GM12801 (cell line): ENCODE data around the gene ARTN.

Experiments used
- TF ChIP-seq, protein P1 (sequence below): IDR thresholded peaks from one replicate; pipeline ENCODE4 v1.5.1; 2011; ENCODE audit warnings: control low read depth; ENCODE audit not compliant: insufficient read length; ENCODE audit errors: extremely low read depth

The ARTN gene

DNA sequence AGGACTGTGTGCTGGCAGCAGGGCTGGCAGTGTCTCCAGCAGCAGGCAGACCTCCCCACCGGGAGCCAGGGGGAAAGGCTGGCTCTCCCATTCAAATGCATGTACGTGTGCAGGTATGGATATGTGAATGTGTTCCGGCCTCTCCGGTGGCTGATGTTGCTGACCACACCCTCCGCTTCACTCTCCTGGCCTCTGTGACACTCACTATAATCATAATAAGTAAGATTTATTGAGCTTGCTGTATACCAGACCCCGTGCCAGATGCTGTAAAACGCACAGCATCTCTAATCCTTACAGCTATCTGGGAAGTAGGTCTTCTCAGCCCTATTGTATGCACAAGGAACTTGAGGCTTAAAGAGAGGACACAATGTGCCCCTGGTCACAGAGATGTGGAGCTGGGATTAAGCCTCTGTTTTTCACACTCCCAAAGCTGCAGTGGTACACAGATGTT lies 20.5 kb upstream of the ARTN start:
- TF ChIP-seq, protein P1, sequence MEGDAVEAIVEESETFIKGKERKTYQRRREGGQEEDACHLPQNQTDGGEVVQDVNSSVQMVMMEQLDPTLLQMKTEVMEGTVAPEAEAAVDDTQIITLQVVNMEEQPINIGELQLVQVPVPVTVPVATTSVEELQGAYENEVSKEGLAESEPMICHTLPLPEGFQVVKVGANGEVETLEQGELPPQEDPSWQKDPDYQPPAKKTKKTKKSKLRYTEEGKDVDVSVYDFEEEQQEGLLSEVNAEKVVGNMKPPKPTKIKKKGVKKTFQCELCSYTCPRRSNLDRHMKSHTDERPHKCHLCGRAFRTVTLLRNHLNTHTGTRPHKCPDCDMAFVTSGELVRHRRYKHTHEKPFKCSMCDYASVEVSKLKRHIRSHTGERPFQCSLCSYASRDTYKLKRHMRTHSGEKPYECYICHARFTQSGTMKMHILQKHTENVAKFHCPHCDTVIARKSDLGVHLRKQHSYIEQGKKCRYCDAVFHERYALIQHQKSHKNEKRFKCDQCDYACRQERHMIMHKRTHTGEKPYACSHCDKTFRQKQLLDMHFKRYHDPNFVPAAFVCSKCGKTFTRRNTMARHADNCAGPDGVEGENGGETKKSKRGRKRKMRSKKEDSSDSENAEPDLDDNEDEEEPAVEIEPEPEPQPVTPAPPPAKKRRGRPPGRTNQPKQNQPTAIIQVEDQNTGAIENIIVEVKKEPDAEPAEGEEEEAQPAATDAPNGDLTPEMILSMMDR = no peak

DNA sequence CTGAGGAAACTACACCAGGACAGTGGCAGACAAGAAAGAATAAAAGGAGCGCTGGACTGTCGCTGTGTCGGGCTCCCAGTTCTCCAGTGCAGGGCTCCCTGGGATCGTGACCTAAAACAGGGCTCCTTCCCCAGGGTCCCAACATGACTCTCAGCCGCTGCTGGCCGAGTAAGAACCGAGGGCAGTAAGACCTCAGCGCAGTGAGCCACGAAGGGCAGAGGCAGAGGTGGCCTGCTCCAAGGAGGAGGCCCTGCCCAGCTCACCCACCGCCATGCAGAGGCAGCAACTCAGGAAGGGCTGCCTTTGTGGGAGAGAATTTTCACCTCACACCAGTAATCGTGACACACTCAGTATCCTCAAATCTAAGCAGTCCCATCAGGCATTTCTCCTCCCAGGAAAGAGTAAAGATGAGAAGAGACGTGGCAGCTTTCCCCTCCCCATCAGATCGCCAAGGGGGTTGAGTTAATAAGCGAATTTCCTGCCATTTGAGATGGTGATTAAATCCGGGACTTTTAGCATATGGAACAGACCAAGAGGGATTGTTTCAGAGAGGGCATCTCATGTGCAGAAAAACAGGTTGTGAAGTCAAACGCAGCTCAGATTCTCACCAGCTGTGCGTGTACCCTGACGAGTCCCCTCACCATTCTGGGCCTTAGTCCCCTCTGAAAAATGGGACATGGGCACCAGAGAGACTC lies 19.8 kb upstream of the ARTN start:
- TF ChIP-seq, protein P1 = no peak

DNA sequence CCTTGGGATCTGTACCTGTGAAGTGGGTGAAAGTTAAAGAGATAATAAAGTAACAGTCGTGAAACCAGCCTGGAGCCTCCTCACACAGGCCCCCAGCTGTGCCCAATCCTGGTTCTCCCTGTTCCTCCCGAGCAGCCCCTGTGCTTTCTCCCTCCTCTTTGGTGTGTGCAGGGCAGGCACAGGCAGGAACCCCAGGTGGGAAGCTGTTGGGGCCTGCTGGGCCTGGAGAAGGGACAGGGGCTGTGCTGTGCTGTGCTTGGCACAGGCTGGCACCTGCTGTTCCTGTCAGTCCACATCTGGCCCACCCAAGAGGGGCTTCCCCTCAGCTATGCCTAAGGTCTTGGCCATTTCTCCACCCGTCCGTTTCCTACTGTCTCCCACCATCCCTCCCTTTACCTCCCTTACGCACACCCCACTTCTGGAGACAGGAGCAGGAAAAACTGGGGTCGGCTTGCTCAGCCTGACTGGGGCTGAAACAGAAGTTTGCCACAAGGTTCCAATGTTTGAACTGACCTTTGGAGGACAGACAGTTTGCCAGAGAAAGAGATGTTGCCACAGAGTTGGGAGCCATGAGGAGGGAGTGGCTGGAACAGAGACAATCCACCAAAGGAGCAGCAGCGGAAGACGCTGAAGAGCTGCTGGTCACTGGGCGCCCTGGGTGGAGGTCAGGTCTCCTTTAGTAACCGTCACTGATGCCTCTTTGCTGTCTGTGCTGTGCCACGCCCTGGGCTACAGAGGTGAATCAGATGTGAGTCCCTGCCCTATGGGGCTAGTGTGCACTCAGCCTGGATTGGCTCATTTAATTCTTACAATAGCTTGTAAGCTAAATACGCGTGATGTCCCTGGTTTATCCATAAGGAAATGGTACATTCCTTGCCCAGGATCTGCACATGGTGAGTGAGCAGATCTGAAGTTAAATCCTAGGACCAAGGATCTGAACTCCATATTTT lies 18.8 kb upstream of the ARTN start:
- TF ChIP-seq, protein P1 = no peak

- TF ChIP-seq, protein P1 = no peak
Measured at GRCh38 chr1:43919906-43920305, 13.7 kb upstream of the ARTN start.

DNA sequence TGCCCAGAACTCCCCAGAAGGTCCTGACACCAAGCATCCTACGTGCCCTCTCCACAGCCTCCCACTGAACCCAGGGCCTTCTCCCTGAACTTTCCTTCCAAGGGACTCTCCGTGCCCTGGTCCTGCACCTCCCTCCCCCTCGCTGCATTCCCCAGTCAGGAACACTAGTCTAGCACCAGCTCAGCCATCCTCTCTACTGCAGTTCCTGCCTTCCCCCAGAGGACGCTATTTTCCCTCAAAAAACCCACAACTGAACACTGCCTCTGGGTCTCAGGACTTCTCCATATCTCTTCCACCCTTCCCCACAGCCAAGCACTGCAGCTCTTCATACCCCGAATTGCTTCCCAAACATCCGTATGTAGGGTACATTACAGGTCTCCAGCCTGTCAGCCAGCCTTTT lies 12.6 kb upstream of the ARTN start:
- TF ChIP-seq, protein P1 = no peak

- TF ChIP-seq, protein P1 = no peak
Measured at GRCh38 chr1:43924516-43924915, 9.1 kb upstream of the ARTN start.

- TF ChIP-seq, protein P1 = no peak
Measured at GRCh38 chr1:43925846-43926245, 7.8 kb upstream of the ARTN start.
